Right lung (tissue), 5 donors: ENCODE data around the gene LCNL1. TPM values are rescaled to one million over a fixed set of nuclear protein-coding genes. Genes with fewer than 3 reads are reported as not detected.

ENCODE experiments used
- DNase-seq, 2 donors: peaks; one replicate each; pipeline ENCODE4 v3.0.0-alpha.2; 2013
- polyA plus RNA-seq, 5 donors: library from polyadenylated mRNA; unstranded; fragments of 120-200 nt; gene quantifications; one replicate each; pipeline versions ENCODE4 v1.2.1 to v1.2.3, GENCODE V29; 2013; ENCODE audit warnings: inconsistent platforms in 1 of 5, low replicate concordance in 1 of 5; ENCODE audit not compliant: insufficient read length in 5 of 5, insufficient read depth in 1 of 5

LCNL1 gene
- polyA plus RNA-seq, 5 donors: 0.59 to 1.9 (median 0.89) TPM

GRCh38 chr9:136958898-136959850, 23.6 kb upstream of the LCNL1 start:
- DNase-seq: no peak

GRCh38 chr9:136960212-136960937, 22.4 kb upstream of the LCNL1 start:
- no peak for DNase-seq

- no peak for DNase-seq
These were observed 21.9 kb upstream of the LCNL1 start for GRCh38 chr9:136960938-136961275.

GRCh38 chr9:136961279-136962065, 21.3 kb upstream of the LCNL1 start:
- DNase-seq: no peak

GRCh38 chr9:136962163-136962562, 20.6 kb upstream of the LCNL1 start:
- no peak for DNase-seq

- no peak for DNase-seq
These were observed 20.0 kb upstream of the LCNL1 start for GRCh38 chr9:136962701-136963248.

- DNase-seq: no peak
These were observed 19.5 kb upstream of the LCNL1 start for GRCh38 chr9:136963341-136963740.

- DNase-seq: no peak
These were observed 19.0 kb upstream of the LCNL1 start for GRCh38 chr9:136963751-136964150.

GRCh38 chr9:136964171-136964689, 18.6 kb upstream of the LCNL1 start:
- no peak for DNase-seq

GRCh38 chr9:136964833-136965422, 17.9 kb upstream of the LCNL1 start:
- DNase-seq: no peak

- no peak for DNase-seq
These were observed 16.9 kb upstream of the LCNL1 start for GRCh38 chr9:136965771-136966484.

GRCh38 chr9:136968333-136969127, 14.3 kb upstream of the LCNL1 start:
- no peak for DNase-seq

- no peak for DNase-seq
These were observed 13.6 kb upstream of the LCNL1 start for GRCh38 chr9:136969150-136969549.

GRCh38 chr9:136969774-136970173, 13.0 kb upstream of the LCNL1 start:
- DNase-seq: no peak

GRCh38 chr9:136970361-136970760, 12.4 kb upstream of the LCNL1 start:
- no peak for DNase-seq

- no peak for DNase-seq
These were observed 11.0 kb upstream of the LCNL1 start for GRCh38 chr9:136971746-136972145.

GRCh38 chr9:136972335-136972734, 10.5 kb upstream of the LCNL1 start:
- no peak for DNase-seq

GRCh38 chr9:136972743-136973142, 10.1 kb upstream of the LCNL1 start:
- DNase-seq: no peak
